ENCODE data around the gene PELI2.

- TF ChIP-seq GATA3 (IDR thresholded peaks at IDR 0.05; ENCODE audit: low read depth, low read length) (no peak), GATA2 (IDR thresholded peaks at IDR 0.05; ENCODE audit: low read depth, low read length) (no peak)
Observed at GRCh38 chr14:56142314-56142713, 24.1 kb downstream of the PELI2 start.

All from SH-SY5Y (cell line).